ENCODE measurements around the gene LRRC8E.

LRRC8E gene

DNA sequence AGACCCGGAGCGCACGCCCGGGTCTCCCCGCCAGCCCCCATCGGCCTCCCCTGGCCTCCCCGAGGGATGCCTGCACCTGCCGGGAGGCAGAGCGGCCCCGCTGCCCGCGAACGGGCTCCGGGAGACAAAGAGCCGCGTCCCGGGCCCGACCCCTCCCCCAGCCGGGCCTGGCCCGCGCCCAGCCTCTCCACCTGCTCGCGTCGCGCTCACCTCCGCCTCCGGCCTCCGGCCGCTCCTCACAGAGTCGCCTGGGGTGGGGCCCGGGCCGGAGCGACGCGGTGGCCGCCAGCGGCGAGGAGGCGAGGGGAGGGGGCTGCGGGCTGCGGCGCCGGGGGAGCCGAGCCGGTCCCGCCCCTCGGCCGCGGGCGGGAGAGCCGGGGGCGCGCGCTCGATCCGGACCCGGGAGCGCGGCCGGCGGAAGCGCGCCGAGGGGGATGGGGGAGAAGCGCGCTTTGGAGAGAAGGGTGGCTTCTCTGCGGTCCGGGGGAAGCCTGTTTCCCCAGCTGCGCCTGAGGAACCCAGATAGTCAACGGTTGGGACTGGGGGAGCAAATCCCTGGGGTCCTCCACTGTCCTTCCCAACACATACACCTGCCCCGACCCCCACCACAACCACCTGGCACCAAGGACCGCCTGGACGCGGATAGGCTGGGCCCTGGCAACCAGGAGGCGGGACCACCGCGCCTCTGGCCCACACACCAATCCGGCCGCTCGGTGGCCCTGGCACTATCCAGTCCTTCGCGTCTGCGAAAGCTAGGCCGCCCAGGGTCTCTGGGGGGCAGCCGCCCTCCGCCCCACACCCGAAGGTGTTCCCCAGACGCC is 14.0 kb upstream of the LRRC8E start, which contains the start of gene PRR36:
PRR36 (minus strand) TSS at position 315 of the 821 bp plus-strand sequence. CDS start 701 bp downstream, outside the sequence.
- Histone ChIP-seq H3K27ac (ENCODE audit: low read depth, low read length) (no peak within 1 kb of the TSS), H3K4me3 (ENCODE audit: low read depth in 1 of 2, low read length in 2 of 2) (no peak within 1 kb of the TSS), H3K9me3 (ENCODE audit: control insufficient read depth in 1 of 2, low read length in 2 of 2) (no peaks in the 10 kb centered on the region), H3K36me3 (ENCODE audit: control insufficient read depth in 1 of 2, insufficient read depth in 2 of 2, low read length in 2 of 2) (no peaks in the 10 kb centered on the region), H3K27me3 (ENCODE audit: control insufficient read depth in 1 of 2, insufficient read depth in 2 of 2, low read length in 2 of 2) (peaks cover 18 to 24% of the 10 kb centered on the region in 2 donors), H3K4me1 (ENCODE audit: control insufficient read depth in 1 of 2, insufficient read depth in 2 of 2, low read length in 2 of 2) (peaks cover 0 to 16% of the 10 kb centered on the region in 2 donors), H3K9ac (ENCODE audit: low read depth in 1 of 2, low read length in 2 of 2) (no peak within 1 kb of the TSS)

GRCh38 chr19:7874897-7875273 is 13.4 kb upstream of the LRRC8E start:
- Histone ChIP-seq H3K4me3 (ENCODE audit: low read depth in 1 of 2, low read length in 2 of 2) (no peak overlapping the region), H3K9me3 (ENCODE audit: control insufficient read depth in 1 of 2, low read length in 2 of 2) (no peaks in the 10 kb centered on the region), H3K27ac (ENCODE audit: low read depth, low read length) (no peak overlapping the region), H3K9ac (ENCODE audit: low read depth in 1 of 2, low read length in 2 of 2) (no peak overlapping the region), H3K4me1 (ENCODE audit: control insufficient read depth in 1 of 2, insufficient read depth in 2 of 2, low read length in 2 of 2) (peaks cover 0 to 16% of the 10 kb centered on the region in 2 donors), H3K36me3 (ENCODE audit: control insufficient read depth in 1 of 2, insufficient read depth in 2 of 2, low read length in 2 of 2) (no peaks in the 10 kb centered on the region), H3K27me3 (ENCODE audit: control insufficient read depth in 1 of 2, insufficient read depth in 2 of 2, low read length in 2 of 2) (peaks cover 18 to 24% of the 10 kb centered on the region in 2 donors)

DNA sequence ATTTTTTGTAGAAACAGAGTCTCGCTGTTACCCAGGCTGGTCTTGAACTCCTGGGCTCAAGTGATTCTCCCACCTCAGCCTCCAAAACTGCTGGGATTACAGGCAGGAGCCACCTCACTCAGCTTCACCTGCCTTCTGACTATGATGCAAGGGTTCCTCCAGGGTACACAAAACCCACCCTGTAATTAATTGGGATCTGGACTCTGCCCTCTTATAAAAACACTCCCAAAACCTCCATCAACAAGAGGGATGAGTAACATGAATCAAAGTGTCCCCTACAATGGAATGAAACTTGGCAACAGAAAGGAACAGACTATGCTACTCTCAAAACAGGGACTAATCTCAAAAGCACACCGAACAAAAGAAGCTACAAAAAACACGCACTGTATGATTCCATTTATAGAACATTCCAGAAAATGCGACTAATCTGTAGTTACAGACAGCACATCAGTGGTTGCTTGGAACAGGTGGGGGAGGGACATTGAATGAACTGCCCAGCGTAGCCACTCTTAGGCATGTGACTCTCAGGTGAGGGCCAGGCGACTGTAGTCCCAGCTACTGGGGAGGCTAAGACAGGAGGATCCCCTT is 11.0 kb upstream of the LRRC8E start:
- peaks cover 18 to 23% of the 10 kb centered on the region in 2 donors for H3K27me3 ChIP-seq (ENCODE audit: control insufficient read depth in 1 of 2, insufficient read depth in 2 of 2, low read length in 2 of 2)
- H3K9ac ChIP-seq (ENCODE audit: low read depth in 1 of 2, low read length in 2 of 2): no peak overlapping the region
- no peaks in the 10 kb centered on the region for H3K36me3 ChIP-seq (ENCODE audit: control insufficient read depth in 1 of 2, insufficient read depth in 2 of 2, low read length in 2 of 2)
- no peak overlapping the region for H3K27ac ChIP-seq (ENCODE audit: low read depth, low read length)
- no peak overlapping the region for H3K4me3 ChIP-seq (ENCODE audit: low read depth in 1 of 2, low read length in 2 of 2)
- peaks cover 0 to 9% of the 10 kb centered on the region in 2 donors for H3K4me1 ChIP-seq (ENCODE audit: control insufficient read depth in 1 of 2, insufficient read depth in 2 of 2, low read length in 2 of 2)
- H3K9me3 ChIP-seq (ENCODE audit: control insufficient read depth in 1 of 2, low read length in 2 of 2): no peaks in the 10 kb centered on the region

DNA sequence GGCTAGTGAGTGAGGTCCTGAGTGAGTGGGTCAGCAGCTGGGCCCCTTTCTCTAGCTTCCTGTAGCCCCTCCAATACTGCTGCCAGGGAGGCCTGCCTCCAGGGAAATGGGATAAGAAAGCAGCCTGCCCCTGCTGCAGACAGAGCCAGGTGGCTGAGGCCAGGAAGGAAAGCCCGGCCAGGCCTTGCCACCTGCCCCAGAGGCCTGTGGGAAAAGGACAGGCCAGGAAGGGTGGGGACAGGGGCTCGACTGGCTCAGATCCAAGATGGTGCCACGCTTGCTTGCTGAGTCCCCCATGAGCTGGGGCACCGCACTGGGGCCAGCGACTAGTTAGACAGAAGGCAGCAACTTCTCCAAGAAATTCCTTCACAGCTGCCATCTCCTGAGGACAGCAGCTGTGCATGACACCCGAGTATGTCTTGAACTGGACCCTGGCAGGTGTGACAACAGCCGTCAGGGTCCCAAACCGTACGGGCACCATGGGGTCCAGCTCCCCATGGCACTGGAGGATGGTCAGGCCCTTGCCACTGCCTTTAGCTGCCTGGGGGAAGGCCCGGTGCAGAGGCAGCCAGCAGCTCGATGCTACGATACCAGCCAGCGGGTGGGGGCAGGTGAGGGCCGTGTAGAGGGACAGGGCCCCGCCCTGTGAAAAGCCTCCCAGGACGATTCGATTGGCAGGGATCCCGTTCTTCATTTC is 9.1 kb upstream of the LRRC8E start:
- Histone ChIP-seq H3K36me3 (ENCODE audit: control insufficient read depth in 1 of 2, insufficient read depth in 2 of 2, low read length in 2 of 2) (no peaks in the 10 kb centered on the region), H3K27ac (ENCODE audit: low read depth, low read length) (no peak overlapping the region), H3K9me3 (ENCODE audit: control insufficient read depth in 1 of 2, low read length in 2 of 2) (no peaks in the 10 kb centered on the region), H3K9ac (ENCODE audit: low read depth in 1 of 2, low read length in 2 of 2) (no peak overlapping the region), H3K4me1 (ENCODE audit: control insufficient read depth in 1 of 2, insufficient read depth in 2 of 2, low read length in 2 of 2) (peaks cover 0 to 3% of the 10 kb centered on the region in 2 donors), H3K4me3 (ENCODE audit: low read depth in 1 of 2, low read length in 2 of 2) (no peak overlapping the region), H3K27me3 (ENCODE audit: control insufficient read depth in 1 of 2, insufficient read depth in 2 of 2, low read length in 2 of 2) (peaks cover 6 to 11% of the 10 kb centered on the region in 2 donors)

DNA sequence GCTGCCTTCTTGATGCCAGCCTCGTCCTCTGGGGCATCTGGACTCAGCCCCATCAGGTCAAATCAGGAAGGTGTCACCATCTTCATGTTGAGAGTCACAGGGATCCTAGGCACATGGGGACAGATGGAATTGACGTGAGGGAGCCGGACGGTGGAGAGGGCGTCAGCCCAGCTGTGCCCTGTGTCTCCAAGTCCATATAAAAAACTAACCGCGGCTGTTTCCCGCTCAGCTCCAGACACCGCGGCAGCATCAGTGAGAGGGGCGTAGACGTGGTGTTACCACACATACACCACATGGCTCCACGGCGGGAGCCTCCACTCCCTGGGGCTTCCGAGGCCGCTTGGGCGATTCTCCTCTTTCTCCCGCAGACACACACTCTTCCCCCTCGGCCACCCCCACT is 8.5 kb upstream of the LRRC8E start:
- Histone ChIP-seq H3K9ac (ENCODE audit: low read depth in 1 of 2, low read length in 2 of 2) (no peak overlapping the region), H3K36me3 (ENCODE audit: control insufficient read depth in 1 of 2, insufficient read depth in 2 of 2, low read length in 2 of 2) (no peaks in the 10 kb centered on the region), H3K27me3 (ENCODE audit: control insufficient read depth in 1 of 2, insufficient read depth in 2 of 2, low read length in 2 of 2) (peaks cover 1 to 7% of the 10 kb centered on the region in 2 donors), H3K27ac (ENCODE audit: low read depth, low read length) (no peak overlapping the region), H3K9me3 (ENCODE audit: control insufficient read depth in 1 of 2, low read length in 2 of 2) (no peaks in the 10 kb centered on the region), H3K4me1 (ENCODE audit: control insufficient read depth in 1 of 2, insufficient read depth in 2 of 2, low read length in 2 of 2) (no peaks in the 10 kb centered on the region), H3K4me3 (ENCODE audit: low read depth in 1 of 2, low read length in 2 of 2) (no peak overlapping the region)

DNA sequence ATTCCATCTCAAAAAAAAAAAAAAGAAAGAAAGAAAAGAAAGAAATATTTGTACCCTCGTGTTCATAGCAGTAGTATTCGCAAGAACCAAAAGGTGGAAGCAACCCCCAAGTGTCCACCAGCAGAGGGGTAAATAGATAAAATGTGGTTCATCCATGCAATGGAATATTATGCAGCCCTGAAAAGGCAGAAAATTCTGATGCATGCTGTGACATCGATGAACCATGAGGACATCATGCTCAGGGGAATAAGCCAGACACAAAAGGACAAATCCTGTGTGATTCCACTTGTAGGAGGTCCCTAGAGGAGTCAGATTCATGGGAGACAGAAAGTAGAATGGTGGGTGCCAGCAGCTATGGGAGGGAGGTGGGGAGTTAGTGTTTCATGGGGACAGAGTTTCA is 6.4 kb upstream of the LRRC8E start:
- Histone ChIP-seq H3K27me3 (ENCODE audit: control insufficient read depth in 1 of 2, insufficient read depth in 2 of 2, low read length in 2 of 2) (no peaks in the 10 kb centered on the region), H3K4me3 (ENCODE audit: low read depth in 1 of 2, low read length in 2 of 2) (no peak overlapping the region), H3K9ac (ENCODE audit: low read depth in 1 of 2, low read length in 2 of 2) (no peak overlapping the region), H3K27ac (ENCODE audit: low read depth, low read length) (no peak overlapping the region), H3K9me3 (ENCODE audit: control insufficient read depth in 1 of 2, low read length in 2 of 2) (no peaks in the 10 kb centered on the region), H3K4me1 (ENCODE audit: control insufficient read depth in 1 of 2, insufficient read depth in 2 of 2, low read length in 2 of 2) (no peaks in the 10 kb centered on the region), H3K36me3 (ENCODE audit: control insufficient read depth in 1 of 2, insufficient read depth in 2 of 2, low read length in 2 of 2) (no peaks in the 10 kb centered on the region)

- no peak overlapping the region for H3K4me3 ChIP-seq (ENCODE audit: low read depth in 1 of 2, low read length in 2 of 2)
- no peaks in the 10 kb centered on the region for H3K9me3 ChIP-seq (ENCODE audit: control insufficient read depth in 1 of 2, low read length in 2 of 2)
- no peaks in the 10 kb centered on the region for H3K36me3 ChIP-seq (ENCODE audit: control insufficient read depth in 1 of 2, insufficient read depth in 2 of 2, low read length in 2 of 2)
- no peak overlapping the region for H3K9ac ChIP-seq (ENCODE audit: low read depth in 1 of 2, low read length in 2 of 2)
- no peaks in the 10 kb centered on the region for H3K27me3 ChIP-seq (ENCODE audit: control insufficient read depth in 1 of 2, insufficient read depth in 2 of 2, low read length in 2 of 2)
- no peak overlapping the region for H3K27ac ChIP-seq (ENCODE audit: low read depth, low read length)
- no peaks in the 10 kb centered on the region for H3K4me1 ChIP-seq (ENCODE audit: control insufficient read depth in 1 of 2, insufficient read depth in 2 of 2, low read length in 2 of 2)
These were observed 5.2 kb upstream of the LRRC8E start for GRCh38 chr19:7883105-7883504.

DNA sequence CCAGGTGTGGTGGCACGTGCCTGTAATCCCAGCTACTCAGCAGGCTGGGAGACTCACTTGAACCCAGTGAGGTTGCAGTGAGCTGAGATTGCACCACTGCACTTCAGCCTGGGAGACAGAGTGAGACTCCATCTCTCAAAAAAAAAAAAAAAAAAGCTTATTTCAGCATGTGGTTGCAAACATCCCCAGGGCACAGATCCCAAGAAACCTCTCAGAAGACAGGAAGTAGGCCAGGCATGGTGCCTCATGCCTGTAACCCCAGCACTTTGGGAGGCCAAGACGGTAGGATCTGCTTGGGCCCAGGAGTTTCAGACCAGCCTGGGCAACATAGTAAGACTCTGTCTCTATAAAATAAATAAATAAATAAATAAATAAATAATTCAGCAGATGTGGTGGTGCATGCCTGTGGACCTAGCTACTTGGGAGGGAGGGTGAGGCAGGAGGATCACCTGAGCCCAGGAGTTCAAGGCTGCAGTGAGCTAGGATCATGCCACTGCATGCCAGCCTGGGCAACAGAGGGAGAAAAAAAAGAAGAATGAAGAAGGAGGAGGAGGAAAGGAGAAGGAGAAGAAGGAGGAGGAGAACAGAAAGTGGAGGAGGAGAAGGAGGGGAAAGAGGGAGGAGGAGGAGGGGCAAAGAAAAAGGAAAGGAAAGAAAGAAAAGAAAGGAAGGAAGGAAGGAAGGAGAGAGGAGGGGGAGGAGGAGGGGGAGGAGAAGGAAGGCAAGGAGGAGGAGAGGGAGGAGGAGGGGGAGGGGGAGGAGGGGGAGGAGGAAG is 4.3 kb upstream of the LRRC8E start:
- peaks cover 0 to 3% of the 10 kb centered on the region in 2 donors for H3K27me3 ChIP-seq (ENCODE audit: control insufficient read depth in 1 of 2, insufficient read depth in 2 of 2, low read length in 2 of 2)
- no peaks in the 10 kb centered on the region for H3K36me3 ChIP-seq (ENCODE audit: control insufficient read depth in 1 of 2, insufficient read depth in 2 of 2, low read length in 2 of 2)
- H3K4me1 ChIP-seq (ENCODE audit: control insufficient read depth in 1 of 2, insufficient read depth in 2 of 2, low read length in 2 of 2): no peaks in the 10 kb centered on the region
- H3K4me3 ChIP-seq (ENCODE audit: low read depth in 1 of 2, low read length in 2 of 2): no peak overlapping the region
- no peak overlapping the region for H3K9ac ChIP-seq (ENCODE audit: low read depth in 1 of 2, low read length in 2 of 2)
- H3K9me3 ChIP-seq (ENCODE audit: control insufficient read depth in 1 of 2, low read length in 2 of 2): no peaks in the 10 kb centered on the region
- H3K27ac ChIP-seq (ENCODE audit: low read depth, low read length): no peak overlapping the region

DNA sequence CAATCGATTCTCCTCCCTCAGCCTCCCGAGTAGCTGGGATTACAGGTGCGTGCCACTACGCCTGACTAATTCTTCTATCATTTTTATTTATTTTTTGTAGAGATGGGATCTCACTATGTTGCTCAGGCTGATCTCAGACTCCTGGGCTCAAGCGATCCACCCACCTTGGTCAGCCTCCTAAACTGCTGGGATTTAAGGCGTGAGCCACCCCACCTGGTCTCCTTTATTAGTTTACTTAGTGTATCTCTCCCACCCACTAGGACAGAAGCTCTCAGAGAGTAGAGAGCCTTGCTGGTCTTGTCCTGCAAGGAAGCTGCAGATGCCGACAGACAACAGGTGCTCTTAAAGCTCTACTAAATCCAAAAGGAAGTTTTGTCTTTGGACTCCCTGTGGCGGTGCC is 2.5 kb upstream of the LRRC8E start:
- no peaks in the 10 kb centered on the region for H3K4me1 ChIP-seq (ENCODE audit: control insufficient read depth in 1 of 2, insufficient read depth in 2 of 2, low read length in 2 of 2)
- H3K36me3 ChIP-seq (ENCODE audit: control insufficient read depth in 1 of 2, insufficient read depth in 2 of 2, low read length in 2 of 2): no peaks in the 10 kb centered on the region
- H3K9me3 ChIP-seq (ENCODE audit: control insufficient read depth in 1 of 2, low read length in 2 of 2): no peaks in the 10 kb centered on the region
- H3K4me3 ChIP-seq (ENCODE audit: low read depth in 1 of 2, low read length in 2 of 2): no peak overlapping the region
- H3K9ac ChIP-seq (ENCODE audit: low read depth in 1 of 2, low read length in 2 of 2): no peak overlapping the region
- H3K27me3 ChIP-seq (ENCODE audit: control insufficient read depth in 1 of 2, insufficient read depth in 2 of 2, low read length in 2 of 2): peaks cover 0 to 4% of the 10 kb centered on the region in 2 donors
- no peak overlapping the region for H3K27ac ChIP-seq (ENCODE audit: low read depth, low read length)

Data from duodenal mucosa (tissue), 2 donors.